Measurements from ENCODE around the gene IMPACT. TPM values are rescaled to one million over a fixed set of nuclear protein-coding genes. Genes with fewer than 3 reads are reported as not detected.

Gene IMPACT
- total RNA-seq, 1 donor from 2014 or later = 8.8 TPM

DNA sequence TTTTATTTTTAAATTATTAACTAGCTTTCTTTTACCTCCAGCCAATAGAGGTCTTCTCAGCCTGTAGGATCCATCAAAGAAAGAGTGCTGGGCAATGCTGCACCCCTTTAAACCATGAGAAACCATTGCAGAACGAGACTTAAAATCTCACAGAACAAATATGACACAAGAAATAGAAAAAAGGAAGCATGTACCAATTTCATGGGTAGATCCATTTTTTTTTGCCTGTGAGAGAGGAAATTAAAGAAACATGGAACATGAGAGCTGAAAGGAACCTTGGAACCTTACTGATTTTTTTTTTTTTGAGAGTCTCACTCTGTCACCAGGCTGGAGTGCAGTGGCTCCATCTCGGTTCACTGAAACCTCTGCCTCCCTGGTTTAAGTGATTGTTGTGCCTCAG, 47.9 kb downstream of the IMPACT start:
- intact Hi-C loops (cut with micrococcal nuclease) = no loop called here

DNA sequence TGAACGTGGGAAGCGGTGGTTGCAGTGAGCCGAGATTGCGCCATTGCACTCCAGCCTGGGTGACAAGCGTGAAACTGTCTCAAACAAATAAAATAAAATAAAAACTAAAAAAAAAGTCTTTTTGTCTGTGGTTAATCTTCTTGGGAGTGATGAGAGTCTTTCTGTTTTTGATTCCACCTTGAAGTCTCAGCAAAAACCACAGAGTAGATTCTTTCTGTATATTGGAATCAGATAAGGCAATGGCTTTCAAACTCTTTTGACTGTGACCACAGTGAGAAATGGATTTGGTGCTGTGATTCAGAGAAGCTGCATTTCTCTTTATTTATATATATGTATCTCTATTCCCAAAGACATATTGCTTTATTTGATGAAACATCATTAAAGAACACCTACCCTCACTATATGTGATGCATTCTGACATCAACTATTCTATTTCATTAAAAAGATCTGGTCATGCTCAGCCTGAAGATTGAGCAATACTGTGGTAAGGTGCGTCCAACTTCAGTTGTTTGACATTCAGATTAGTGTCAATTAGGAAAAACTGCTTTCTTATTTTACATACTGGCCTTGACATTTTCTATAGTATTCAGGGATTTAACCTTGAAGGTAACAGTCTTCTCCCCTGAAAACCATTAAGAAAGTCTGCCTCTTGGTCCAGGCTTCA, 49.6 kb downstream of the IMPACT start:
- intact Hi-C loops (cut with micrococcal nuclease) = loop anchor here (2.0 to 5.0 kb wide), 2 partner anchors 61 to 79 kb away; partner anchors contain the start of gene OSBPL1A

DNA sequence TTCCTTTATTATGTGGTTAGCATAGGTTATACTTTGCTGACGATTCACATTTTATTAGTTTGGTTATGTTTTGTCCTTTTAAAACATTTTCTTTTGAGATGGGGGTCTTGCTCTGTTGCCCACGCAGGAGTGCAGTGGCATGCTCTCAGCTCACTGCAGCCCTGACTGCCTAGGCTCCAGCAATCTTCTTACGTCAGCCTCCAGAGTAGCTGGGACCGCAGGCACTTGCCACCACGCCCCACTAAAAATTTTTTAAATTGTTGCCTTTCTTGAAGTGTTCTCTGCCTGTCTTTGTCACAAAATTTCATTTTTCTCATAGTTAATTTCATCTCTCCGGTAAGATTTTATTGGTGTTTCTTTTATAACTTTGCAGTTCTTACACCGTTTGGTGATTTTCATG, 52.9 kb downstream of the IMPACT start:
- intact Hi-C loops (cut with micrococcal nuclease) = loop anchor here (5.0 kb wide), 1 partner anchor 82 kb away; the partner anchor contains the start of gene OSBPL1A

DNA sequence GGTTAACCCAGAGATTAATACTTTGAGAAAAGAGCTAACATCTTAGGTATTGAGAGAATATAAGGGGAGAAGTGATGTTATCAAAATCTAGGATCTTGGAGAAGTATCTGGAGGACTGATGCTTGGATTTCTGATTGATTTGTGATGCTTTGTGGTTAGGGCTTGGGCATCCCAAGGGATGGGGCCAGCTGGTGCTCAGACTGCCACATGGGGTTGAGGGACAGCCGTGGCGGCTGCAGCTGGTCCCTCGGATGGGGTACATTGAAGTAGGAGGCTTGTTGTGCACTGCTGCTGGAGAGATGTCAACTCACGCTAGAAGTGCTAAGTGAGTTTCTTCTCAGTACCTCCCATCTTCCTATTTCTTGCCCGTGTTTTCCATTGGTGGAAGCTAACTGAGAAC, 56.4 kb downstream of the IMPACT start:
- intact Hi-C loops (cut with micrococcal nuclease) = no loop called here

DNA sequence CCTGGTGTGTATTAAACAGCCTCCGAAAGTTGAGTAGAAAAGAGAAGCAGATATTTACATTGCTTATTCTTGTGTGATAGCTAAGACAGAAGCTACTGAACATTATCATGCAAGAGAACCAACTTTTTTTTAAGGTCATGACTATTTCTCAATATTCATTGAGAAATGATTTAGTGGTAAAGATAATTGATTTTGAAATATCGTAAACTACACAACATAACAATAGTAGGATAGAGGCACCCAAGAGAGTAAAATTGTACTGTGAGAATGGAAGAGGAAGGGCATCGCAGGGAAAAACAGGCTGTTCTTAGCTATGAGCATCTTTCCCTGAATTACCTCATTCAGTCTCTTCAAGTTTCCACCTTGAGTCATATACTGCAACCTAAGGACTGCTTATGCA, 59.2 kb downstream of the IMPACT start:
- intact Hi-C loops (cut with micrococcal nuclease) = no loop called here

DNA sequence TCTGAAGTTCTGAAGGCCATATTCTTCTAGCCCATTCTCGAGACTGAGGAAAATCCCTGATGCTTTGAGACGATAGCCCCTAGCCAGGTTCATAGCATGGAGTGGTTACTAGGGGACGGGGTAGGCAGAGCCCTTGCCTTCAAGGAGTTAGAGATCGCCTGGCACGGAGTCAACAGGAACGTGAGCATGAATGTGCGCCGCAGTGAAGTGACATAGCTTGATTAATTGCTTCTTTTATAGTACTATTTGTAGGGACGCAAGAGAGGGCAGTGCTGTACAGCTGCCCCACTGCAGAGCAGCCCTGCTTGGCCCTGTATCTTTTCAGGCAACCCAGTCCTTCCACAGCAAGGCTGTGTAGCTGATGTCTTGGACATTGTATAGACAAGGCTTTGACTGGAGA, 60.2 kb downstream of the IMPACT start:
- intact Hi-C loops (cut with micrococcal nuclease) = no loop called here

DNA sequence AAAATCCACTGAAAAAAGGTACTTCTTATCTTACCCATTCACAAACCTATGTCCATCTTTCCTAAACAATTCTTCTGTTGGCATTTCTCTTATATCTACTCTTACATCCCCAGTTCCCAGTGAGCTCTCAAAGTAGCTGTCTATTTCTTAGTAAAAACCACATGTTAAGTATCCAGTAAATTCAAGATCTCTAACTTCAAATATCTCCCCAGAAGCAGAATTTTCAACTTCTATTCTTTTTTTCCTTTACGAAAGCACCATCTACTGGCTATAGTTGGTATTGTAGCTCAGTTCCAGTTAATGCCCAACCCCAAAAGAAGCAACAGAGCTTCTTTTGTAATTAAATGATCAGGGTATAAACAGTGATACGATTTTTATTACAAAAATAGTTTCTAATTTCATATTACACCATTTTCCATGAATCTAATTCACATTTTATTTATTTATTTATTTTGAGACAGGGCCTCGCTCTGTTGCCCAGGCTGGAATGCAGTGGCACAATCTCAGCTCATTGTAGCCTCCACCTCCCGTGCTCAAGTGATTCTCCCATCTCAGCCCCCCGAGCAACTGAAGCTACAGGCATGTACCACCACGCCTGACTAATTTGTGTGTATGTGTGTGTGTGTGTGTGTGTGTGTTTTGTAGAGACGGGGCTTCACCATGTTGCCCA, 62.5 kb downstream of the IMPACT start:
- intact Hi-C loops (cut with micrococcal nuclease) = loop anchor here (1.0 to 2.0 kb wide), 2 partner anchors 42 to 130 kb away; no protein-coding TSS in a partner anchor

DNA sequence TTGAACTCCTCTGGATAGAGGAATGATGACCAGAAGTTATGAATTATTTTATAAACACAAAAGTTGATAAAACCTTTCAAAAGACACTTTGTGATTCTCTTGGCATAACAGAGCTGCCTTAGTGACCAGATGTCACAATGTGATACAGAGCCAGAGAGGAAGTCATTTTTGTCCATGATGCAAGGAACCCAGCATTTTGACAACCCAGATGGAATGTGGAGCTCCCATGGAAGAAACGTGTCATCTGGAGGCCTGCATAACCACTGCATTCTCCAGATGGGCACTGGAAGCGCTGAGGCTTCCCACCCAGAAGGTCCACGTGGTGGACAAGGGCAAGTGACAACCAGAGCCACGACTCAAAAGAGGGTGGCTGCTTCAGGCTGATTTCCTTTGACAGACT, 64.1 kb downstream of the IMPACT start:
- intact Hi-C loops (cut with micrococcal nuclease) = no loop called here

DNA sequence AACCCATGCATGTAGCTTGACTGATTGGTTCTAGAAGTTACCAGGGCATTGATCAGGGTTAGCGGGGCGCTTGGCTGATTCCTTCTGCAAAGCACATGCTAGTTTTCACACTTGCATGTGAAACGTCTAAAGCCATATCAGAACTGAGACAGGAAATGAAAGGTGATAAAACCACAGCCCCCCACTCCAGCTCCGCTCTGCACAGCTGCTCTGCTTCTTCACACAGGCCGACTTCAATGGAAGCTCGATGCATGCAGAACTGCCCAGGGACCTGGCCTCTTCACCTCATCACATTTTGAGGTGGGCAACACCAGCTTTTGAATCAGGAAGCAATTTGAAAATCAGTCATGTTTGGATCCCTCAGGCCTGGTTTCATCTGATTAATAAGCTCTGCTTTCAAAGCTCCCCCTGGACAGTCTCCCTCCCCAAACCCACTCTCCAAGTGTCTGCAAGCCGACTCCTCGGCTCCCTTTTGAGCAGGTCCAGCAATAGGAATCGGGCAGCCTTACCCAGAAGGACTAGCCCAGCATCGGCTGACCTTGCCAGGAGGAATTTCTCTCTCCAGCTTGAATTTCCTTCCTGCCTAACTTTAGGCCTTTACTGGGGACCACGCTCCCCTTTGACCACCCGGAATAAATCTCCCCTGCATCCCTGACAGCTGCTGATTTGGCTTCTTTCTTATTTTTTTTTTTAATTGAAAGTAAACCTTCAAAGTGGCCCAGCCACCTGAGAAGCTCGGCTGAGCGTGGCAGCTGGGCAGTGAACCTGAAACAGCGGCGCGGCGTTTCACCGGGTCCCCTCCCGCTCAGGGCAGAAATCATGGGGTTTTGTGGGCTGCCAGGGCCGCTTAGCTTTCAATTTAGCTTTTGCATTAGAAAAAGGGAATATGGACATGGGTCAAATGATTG, 65.7 kb downstream of the IMPACT start:
- intact Hi-C loops (cut with micrococcal nuclease) = no loop called here

DNA sequence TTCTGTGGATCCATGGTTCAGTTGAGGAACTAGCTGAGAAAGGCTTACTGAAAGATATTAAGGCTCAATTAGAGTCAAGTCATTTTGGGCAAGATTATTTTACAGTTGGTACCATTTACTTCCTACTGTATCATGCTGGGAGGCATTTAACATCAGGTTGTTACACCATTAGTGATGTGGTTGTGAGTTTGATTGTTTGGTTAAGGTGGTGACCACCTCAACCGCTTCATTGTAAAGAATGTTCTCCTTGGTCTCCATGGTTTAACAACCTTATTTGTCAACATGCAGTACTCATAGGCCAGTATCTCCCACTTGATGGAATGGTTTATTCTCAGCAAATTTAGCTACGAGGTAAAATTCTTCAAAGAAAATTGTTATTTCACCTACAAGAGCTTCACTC, 68.1 kb downstream of the IMPACT start:
- intact Hi-C loops (cut with micrococcal nuclease) = no loop called here

DNA sequence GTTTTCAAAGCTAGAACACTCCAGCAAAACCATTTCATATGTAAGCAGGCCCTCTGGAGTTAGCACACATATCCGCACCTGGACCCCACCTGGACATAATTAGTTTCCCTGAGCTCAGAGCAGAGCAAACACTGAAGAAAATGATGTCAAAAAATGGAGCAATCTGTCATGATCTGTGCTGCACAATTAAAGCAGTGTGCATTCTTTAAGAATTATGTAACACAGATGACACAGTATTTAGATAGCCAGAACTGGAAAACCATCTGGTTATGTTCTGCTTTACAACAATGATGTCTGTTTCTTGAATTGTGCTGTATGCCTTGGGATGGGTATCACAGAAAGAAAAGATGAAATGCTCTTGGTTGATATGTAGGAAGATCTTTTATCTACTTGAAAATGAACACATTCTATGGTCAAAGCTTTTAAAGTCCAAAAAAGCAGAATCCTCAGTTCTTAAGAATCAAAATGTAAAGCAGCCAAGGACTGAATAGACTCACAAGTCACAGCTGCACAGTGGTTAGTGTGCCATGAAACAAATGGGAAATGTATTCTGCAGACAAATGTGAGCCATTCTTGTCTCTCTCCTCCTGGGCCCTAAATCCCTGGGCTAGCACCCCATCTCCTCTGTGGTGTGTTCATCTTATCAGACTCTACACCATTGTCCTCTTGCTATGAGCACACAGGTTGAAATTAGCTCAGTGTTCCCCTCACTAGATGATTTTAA, 70.7 kb downstream of the IMPACT start:
- intact Hi-C loops (cut with micrococcal nuclease) = no loop called here

DNA sequence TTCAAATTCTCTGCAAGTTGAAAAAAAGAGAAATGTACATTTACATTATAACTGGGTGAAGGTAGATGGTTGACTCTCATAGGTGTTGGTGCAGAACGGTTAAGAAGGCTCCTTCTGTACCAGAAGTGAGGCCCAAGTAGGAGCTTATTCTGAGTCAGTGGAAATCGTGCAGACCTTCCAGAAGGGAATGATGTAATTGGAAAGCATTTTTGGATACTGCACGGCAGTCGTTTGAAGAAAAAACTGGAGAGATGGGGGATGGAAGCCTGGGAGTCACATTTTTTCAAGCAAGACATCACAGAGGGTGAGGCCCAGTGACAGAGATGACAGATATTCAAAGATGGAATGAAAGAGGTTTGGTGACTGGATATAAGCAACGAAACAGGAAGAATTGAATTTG, 73.3 kb downstream of the IMPACT start:
- intact Hi-C loops (cut with micrococcal nuclease) = no loop called here

DNA sequence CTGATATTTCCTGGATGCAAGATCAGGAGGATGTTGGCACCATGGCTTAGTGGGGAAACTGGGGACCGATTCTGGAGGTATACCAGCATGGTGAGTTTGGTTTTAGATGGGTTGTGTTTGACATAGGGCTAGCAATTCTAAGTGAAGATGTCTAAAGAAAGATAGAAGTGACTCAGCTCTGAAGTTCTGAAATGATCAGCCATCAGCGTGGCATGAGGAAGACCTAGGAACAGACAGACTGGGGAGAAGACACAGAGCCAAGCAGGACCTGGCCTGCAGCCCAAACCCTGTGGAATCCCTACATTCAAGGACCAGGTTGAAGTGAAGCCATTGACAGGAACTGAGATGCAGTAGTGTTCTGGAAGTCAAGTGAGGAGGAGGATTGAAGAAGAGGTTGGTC, 73.7 kb downstream of the IMPACT start:
- intact Hi-C loops (cut with micrococcal nuclease) = no loop called here

DNA sequence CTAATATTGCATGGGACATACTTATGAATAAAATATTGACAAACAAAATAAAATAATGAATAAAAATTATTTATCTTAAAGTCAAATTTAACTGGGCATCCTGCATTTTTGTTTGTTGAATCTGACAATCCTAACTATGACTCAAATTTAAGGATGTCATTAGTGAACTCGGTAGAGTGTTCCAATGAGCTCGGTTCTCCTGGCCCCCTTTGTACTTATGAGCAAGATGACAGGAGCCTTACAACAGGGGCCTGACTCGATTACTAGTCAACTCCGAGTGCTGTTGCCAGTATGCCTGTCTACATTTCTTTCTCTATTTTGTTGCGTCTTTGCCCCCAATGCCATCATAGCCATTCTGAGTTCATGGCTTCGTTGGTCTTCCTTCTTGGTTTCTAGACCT, 74.3 kb downstream of the IMPACT start:
- intact Hi-C loops (cut with micrococcal nuclease) = no loop called here

DNA sequence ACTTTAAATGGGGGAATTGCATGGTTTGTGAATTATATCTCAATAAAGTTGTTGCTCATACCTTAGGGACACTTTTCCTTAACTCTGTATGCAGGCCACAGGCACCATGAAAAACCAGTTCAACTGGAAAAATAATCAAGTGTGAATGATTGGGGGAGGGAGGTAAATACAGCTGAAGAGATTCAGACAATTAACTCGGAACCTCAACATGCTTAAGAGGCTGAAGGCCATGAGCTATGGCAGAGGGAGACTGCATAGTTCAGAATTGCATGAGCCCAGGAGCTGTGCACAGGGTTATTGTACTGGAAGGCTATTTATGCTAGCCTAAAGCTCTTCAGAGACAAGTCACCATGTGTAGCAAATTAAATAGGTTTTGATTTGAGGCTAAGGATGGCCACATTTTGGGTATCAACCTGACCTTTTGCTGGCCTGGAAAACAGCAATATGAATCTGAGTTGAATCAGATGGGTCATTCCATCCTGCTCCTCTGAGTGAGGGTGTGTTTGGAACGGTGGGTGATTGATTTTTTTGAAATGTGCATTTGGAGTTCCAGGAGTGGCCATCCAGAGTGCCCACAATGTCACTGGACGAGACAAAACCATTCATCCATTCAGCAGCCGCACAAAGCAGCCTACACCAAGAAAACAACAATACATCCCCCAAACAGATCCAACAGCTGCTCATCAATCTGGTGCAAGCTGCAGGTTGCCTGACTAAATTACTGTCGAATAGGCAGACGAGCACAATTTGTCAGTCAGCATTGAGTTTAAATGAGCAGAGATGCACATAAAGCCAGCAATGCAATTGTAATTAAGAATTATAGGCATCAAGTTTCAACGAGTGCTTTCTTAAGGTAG, 76.4 kb downstream of the IMPACT start:
- intact Hi-C loops (cut with micrococcal nuclease) = no loop called here

Other genes with a start within 250 kb of the IMPACT start
- 0.68 and 1.5 TPM in 2 replicates for gene OSBPL1A, start 28.8 kb upstream of the IMPACT start, total RNA-seq
- 2.0 and 2.7 TPM in 2 replicates for gene HRH4, start 34.0 kb downstream of the IMPACT start, total RNA-seq